B cell (primary cell): Measurements from ENCODE around the gene PAIP2. TPM values are rescaled to one million over a fixed set of nuclear protein-coding genes. Genes with fewer than 3 reads are reported as not detected.

Experiments
- ATAC-seq: fragments of 200-7000 bp; cut with Tn5 transposase; one replicate; pipeline ENCODE4 v1.10.0; 2021; ENCODE audit warnings: low read depth, mild to moderate bottlenecking, moderate number of reproducible peaks, moderate library complexity
- CTCF ChIA-PET: fragments of 350-600 bp; sonication (Branson Sonifier 250); formaldehyde crosslinking; loops from one replicate; lab custom pipeline; 2021; ENCODE audit warnings: antibody characterized with exemption, inconsistent platforms; lab: Charles Lee
- POLR2A ChIA-PET: fragments of 350-600 bp; sonication (Branson Sonifier 250); formaldehyde crosslinking; loops from one replicate; lab custom pipeline; 2021; ENCODE audit warnings: antibody characterized with exemption; lab: Charles Lee
- DNase-seq: peaks from one replicate; pipeline ENCODE4 v3.0.0; 2013
- H2AFZ ChIP-seq: 2 replicates; pipeline ENCODE4 v1.6.1; 2012; ENCODE audit warnings: mild to moderate bottlenecking, low read depth, low read length; ENCODE audit not compliant: insufficient read depth, poor library complexity, severe bottlenecking
- H3K27ac ChIP-seq, 2 donors: 1 replicate in 1 of 2; 2 replicates in 1 of 2; pipeline ENCODE4 v1.5.1; 2012 to 2013; ENCODE audit warnings: low read length in 2 of 2, mild to moderate bottlenecking in 2 of 2, moderate library complexity in 1 of 2
- H3K27me3 ChIP-seq, 4 experiments: fragments of 200-600 bp in 1 of 4; sonication (generic) in 1 of 4; replicated peaks in 1 of 4; 1 replicate in 2 of 4; 2 replicates in 2 of 4; pipeline versions ENCODE4 v1.6.1 to v1.7.0; 2013 to 2016; ENCODE audit warnings: low read length in 3 of 4, mild to moderate bottlenecking in 2 of 4, mixed read lengths in 1 of 4, moderate library complexity in 1 of 4; ENCODE audit not compliant: insufficient read depth in 4 of 4, control insufficient read depth in 3 of 4; ENCODE audit errors: control extremely low read depth in 1 of 4
- H3K36me3 ChIP-seq, 2 experiments: replicated peaks in 1 of 2; 1 replicate in 1 of 2; 2 replicates in 1 of 2; pipeline versions ENCODE4 v1.6.1 to v1.7.1; 2013; ENCODE audit warnings: low read length in 1 of 2; ENCODE audit not compliant: insufficient read depth in 2 of 2, control insufficient read depth in 1 of 2; ENCODE audit errors: control extremely low read depth in 1 of 2, extremely low read depth in 1 of 2
- H3K4me1 ChIP-seq, 2 donors: fragments of 200-600 bp in 1 of 2; sonication (generic) in 1 of 2; 1 replicate in 1 of 2; 2 replicates in 1 of 2; pipeline versions ENCODE4 v1.5.1 to v1.6.1; 2013 to 2017; ENCODE audit warnings: low read length in 2 of 2; ENCODE audit not compliant: control insufficient read depth in 2 of 2, insufficient read depth in 2 of 2
- H3K4me2 ChIP-seq: replicated peaks from 2 replicates; pipeline ENCODE3; 2012; ENCODE audit warnings: mild to moderate bottlenecking, low read depth, low read length; ENCODE audit not compliant: poor library complexity, severe bottlenecking
- H3K4me3 ChIP-seq, 5 experiments: fragments of 200-600 bp in 1 of 5; sonication (generic) in 1 of 5; 1 replicate in 3 of 5; 2 replicates in 2 of 5; pipeline versions ENCODE4 v1.5.1 to v1.7.0; 2011 to 2016; ENCODE audit warnings: low read length in 4 of 5, mild to moderate bottlenecking in 4 of 5, low read depth in 2 of 5, control low read depth in 1 of 5, moderate library complexity in 1 of 5; ENCODE audit not compliant: insufficient read depth in 1 of 5; ENCODE audit errors: control extremely low read depth in 1 of 5, extremely low read depth in 1 of 5
- H3K79me2 ChIP-seq: fragments of 200-600 bp; sonication (generic); one replicate; pipeline ENCODE4 v1.6.0; 2016; ENCODE audit warnings: low read length; ENCODE audit not compliant: control insufficient read depth, insufficient read depth
- H3K9ac ChIP-seq: fragments of 200-600 bp; sonication (generic); 2 replicates; pipeline ENCODE4 v1.6.1; 2017; ENCODE audit warnings: mild to moderate bottlenecking, low read length, moderate library complexity
- H3K9me3 ChIP-seq, 3 donors: one replicate each; pipeline versions ENCODE4 v1.6.1 to v1.7.1; 2013; ENCODE audit warnings: low read length in 2 of 3; ENCODE audit not compliant: control insufficient read depth in 2 of 3, insufficient read depth in 1 of 3; ENCODE audit errors: control extremely low read depth in 1 of 3
- H4K20me1 ChIP-seq: 2 replicates; pipeline ENCODE4 v1.6.0; 2012; ENCODE audit warnings: mild to moderate bottlenecking, low read length; ENCODE audit not compliant: insufficient read depth, control insufficient read depth, poor library complexity, severe bottlenecking
- H3K27ac Mint-ChIP-seq: one replicate; pipeline ENCODE4 v1.8.0; 2021; ENCODE audit warnings: mixed read lengths
- H3K27me3 Mint-ChIP-seq: one replicate; pipeline ENCODE4 v1.8.0; 2021; ENCODE audit warnings: mixed read lengths
- H3K4me1 Mint-ChIP-seq: one replicate; pipeline ENCODE4 v1.8.0; 2021; ENCODE audit warnings: mixed read lengths
- H3K4me3 Mint-ChIP-seq: one replicate; pipeline ENCODE4 v1.8.0; 2021; ENCODE audit warnings: mixed read lengths
- H3K9me3 Mint-ChIP-seq: one replicate; pipeline ENCODE4 v1.8.0; 2022; ENCODE audit warnings: mixed read lengths; ENCODE audit not compliant: insufficient read depth
- CTCF ChIP-seq: fragments of 200-600 bp; IDR thresholded peaks from one replicate; pipeline ENCODE4 v1.8.0; 2022; ENCODE audit warnings: antibody characterized with exemption, mild to moderate bottlenecking
- EZH2 ChIP-seq: IDR thresholded peaks from 2 replicates; pipeline ENCODE4 v1.6.1; 2012; ENCODE audit warnings: borderline replicate concordance, low read depth, mild to moderate bottlenecking, moderate library complexity, low read length; ENCODE audit not compliant: insufficient read depth, poor library complexity, severe bottlenecking
- WGBS: methylation state at CpG from one replicate; pipeline ENCODE4 v1.1.5; 2013; ENCODE audit warnings: missing lambda C conversion rate; ENCODE audit not compliant: insufficient coverage; 5-methylcytosine and 5-hydroxymethylcytosine counted together
- intact Hi-C: fragments of 100-400 bp; cut with micrococcal nuclease; formaldehyde crosslinking; loops from one replicate; pipeline ENCODE4 v1.10.0; 2022
- polyA plus RNA-seq: library from polyadenylated mRNA; depleted of rRNA; stranded (reverse); fragments of >200 nt; gene quantifications from 2 replicates; pipeline ENCODE4 v1.2.3, GENCODE V29; 2012
- total RNA-seq, 2 donors: library from RNA; stranded (reverse); fragments of 120-200 nt in 1 of 2; gene quantifications; 1 replicate in 1 of 2; 2 replicates in 1 of 2; pipeline versions ENCODE4 v1.2.3 to v1.2.4, GENCODE V29; 2013 to 2022

Gene PAIP2
- total and polyA plus RNA-seq, 2 donors (not counting 1 experiment from before 2014, with no cell fraction given), result 38.5 to 121 TPM

GRCh38 chr5:139385061-139386049 lies 43.7 kb downstream of the PAIP2 start:
- ATAC-seq (no peak), DNase-seq (no peak)
- H3K4me1 ChIP-seq, result peaks cover 58 to 80% of the 10 kb centered on the region in 2 donors
- ChIA-PET POLR2A (interaction anchor here (0.5 to 2.5 kb wide), 2 partner anchors 44 to 139 kb away, joined by 3 to 5 read pairs; partner anchors contain the start of gene PAIP2), CTCF (interaction anchor here (1.6 kb wide), 1 partner anchor 39 kb away, joined by 4 read pairs; no protein-coding TSS in a partner anchor)
- WGBS, result 23% methylated on average over 6 of the region's 8 CpGs
- no peaks in the 10 kb centered on the region for H3K9me3 Mint-ChIP-seq
- peak overlapping the region; percentile 73 for H3K4me3 Mint-ChIP-seq
- no peaks in the 10 kb centered on the region for H3K27me3 ChIP-seq
- TF ChIP-seq CTCF (no peak), EZH2 (no peak)
- H3K79me2 ChIP-seq, result peaks cover 32% of the 10 kb centered on the region
- intact Hi-C loops, result no loop called here
- peaks cover 78% of the 10 kb centered on the region for H3K4me1 Mint-ChIP-seq
- peaks cover 0 to 2% (median 0%) of the 10 kb centered on the region in 3 donors for H3K9me3 ChIP-seq
- peak overlapping the region; percentile 20 to 42 (median 38) for H3K4me3 ChIP-seq
- H3K27me3 Mint-ChIP-seq, result no peaks in the 10 kb centered on the region
- peak overlapping the region; percentile 62 to 76 for H3K27ac ChIP-seq
- no peaks in the 10 kb centered on the region for H4K20me1 ChIP-seq
- H3K9ac ChIP-seq, result peak overlapping the region; percentile 42
- peak overlapping the region; percentile 76 for H3K4me2 ChIP-seq
- H2AFZ ChIP-seq, result peak overlapping the region; percentile 55
- no peaks in the 10 kb centered on the region for H3K36me3 ChIP-seq
- peak overlapping the region; percentile 99 for H3K27ac Mint-ChIP-seq
